Erythroblast (primary cell): Measurements from ENCODE around the gene PSPN.

Experiments used
- GATA1 ChIP-seq: IDR thresholded peaks from 2 replicates; pipeline ENCODE4 v1.6.1; 2011; ENCODE audit warnings: low read depth, mild to moderate bottlenecking, control low read depth, low read length, moderate library complexity
- POLR2A ChIP-seq: IDR thresholded peaks from 2 replicates; pipeline ENCODE4 v1.6.1; 2011; ENCODE audit warnings: mild to moderate bottlenecking, low read length

GRCh38 chr19:6362351-6362801, 13.4 kb downstream of the PSPN start:
- TF ChIP-seq POLR2A (no peak), GATA1 (no peak)
